Brain microvascular endothelial cell (primary cell): ENCODE measurements around the gene LRIF1.

Experiments used
- DNase-seq: peaks from one replicate; pipeline ENCODE4 v3.0.0-alpha.2; 2020
- H3K27ac ChIP-seq: fragments of 250-450 bp; sonication (Bioruptor Pico); 2 replicates; pipeline ENCODE4 v1.5.1; 2020; ENCODE audit warnings: mild to moderate bottlenecking, moderate library complexity
- H3K27me3 ChIP-seq: fragments of 250-450 bp; sonication (Bioruptor Pico); replicated peaks from 2 replicates; pipeline ENCODE4 v1.5.1; 2020; ENCODE audit warnings: mild to moderate bottlenecking
- H3K36me3 ChIP-seq: fragments of 250-450 bp; sonication (Bioruptor Pico); replicated peaks from 2 replicates; pipeline ENCODE4 v1.5.1; 2020; ENCODE audit warnings: mild to moderate bottlenecking
- H3K4me3 ChIP-seq: 2 replicates; pipeline ENCODE4 v1.5.1; 2011; ENCODE audit warnings: low read depth, mild to moderate bottlenecking, control low read depth, low read length, moderate library complexity
- in situ Hi-C: cut with HindIII; loops from 2 replicates; pipeline ENCODE4 v1.10.0; 2017; ENCODE audit warnings: low sequenced_read_pairs, low pct_ligation_motif_present
- TF ChIP-seq, protein P1 (sequence below): IDR thresholded peaks from 2 replicates; pipeline ENCODE4 v1.5.1; 2011; ENCODE audit warnings: low read depth, mild to moderate bottlenecking, moderate library complexity, low read length, control low read depth, inconsistent platforms; ENCODE audit errors: missing control alignments

The LRIF1 gene

DNA sequence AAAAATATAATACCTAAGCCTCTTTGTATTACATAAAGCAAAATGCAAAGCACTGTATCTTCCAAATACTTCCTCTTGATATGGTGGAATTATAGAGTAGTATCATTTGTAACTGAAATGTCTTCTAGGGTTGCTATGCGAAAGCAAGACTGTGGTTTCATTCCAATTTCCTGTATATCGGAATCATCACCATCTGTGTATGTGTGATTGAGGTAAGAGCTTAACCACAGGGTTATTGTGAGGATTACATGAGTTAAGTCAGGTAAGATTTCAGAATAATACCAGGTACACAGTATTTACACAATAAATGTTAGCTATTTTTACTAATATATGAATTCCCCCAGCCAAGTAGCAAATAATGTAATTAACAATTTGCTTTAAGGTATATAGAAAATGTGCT is 66.0 kb downstream of the LRIF1 start:
- Histone ChIP-seq H3K36me3 (no peaks in the 10 kb centered on the region), H3K27ac (no peak overlapping the region), H3K4me3 (no peak overlapping the region), H3K27me3 (no peaks in the 10 kb centered on the region)
- no peak for DNase-seq
- in situ Hi-C loops: no loop called here
- TF ChIP-seq, protein P1, sequence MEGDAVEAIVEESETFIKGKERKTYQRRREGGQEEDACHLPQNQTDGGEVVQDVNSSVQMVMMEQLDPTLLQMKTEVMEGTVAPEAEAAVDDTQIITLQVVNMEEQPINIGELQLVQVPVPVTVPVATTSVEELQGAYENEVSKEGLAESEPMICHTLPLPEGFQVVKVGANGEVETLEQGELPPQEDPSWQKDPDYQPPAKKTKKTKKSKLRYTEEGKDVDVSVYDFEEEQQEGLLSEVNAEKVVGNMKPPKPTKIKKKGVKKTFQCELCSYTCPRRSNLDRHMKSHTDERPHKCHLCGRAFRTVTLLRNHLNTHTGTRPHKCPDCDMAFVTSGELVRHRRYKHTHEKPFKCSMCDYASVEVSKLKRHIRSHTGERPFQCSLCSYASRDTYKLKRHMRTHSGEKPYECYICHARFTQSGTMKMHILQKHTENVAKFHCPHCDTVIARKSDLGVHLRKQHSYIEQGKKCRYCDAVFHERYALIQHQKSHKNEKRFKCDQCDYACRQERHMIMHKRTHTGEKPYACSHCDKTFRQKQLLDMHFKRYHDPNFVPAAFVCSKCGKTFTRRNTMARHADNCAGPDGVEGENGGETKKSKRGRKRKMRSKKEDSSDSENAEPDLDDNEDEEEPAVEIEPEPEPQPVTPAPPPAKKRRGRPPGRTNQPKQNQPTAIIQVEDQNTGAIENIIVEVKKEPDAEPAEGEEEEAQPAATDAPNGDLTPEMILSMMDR: no peak
